ENCODE data around the gene MAP4K5.

The MAP4K5 gene

DNA sequence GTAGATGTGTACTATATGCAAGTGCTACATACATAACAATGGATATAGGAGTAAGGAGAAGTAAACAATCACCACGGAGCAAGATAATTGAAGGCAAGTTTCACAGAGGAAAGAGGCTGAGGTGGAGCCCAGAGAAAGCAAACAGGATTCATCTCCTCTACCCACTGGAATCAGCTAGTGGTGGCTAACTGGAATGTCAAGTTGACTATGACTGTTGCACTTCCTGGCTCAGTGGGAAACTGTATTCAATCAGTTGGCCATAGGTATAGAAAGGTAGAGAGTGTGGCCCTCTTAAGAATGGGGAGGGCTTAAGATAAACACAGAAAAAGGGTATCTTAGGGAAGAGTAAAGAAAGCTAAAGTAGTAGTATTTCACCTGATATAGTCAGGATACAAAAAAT is 62.4 kb downstream of the MAP4K5 start:
- TF ChIP-seq, protein P1, sequence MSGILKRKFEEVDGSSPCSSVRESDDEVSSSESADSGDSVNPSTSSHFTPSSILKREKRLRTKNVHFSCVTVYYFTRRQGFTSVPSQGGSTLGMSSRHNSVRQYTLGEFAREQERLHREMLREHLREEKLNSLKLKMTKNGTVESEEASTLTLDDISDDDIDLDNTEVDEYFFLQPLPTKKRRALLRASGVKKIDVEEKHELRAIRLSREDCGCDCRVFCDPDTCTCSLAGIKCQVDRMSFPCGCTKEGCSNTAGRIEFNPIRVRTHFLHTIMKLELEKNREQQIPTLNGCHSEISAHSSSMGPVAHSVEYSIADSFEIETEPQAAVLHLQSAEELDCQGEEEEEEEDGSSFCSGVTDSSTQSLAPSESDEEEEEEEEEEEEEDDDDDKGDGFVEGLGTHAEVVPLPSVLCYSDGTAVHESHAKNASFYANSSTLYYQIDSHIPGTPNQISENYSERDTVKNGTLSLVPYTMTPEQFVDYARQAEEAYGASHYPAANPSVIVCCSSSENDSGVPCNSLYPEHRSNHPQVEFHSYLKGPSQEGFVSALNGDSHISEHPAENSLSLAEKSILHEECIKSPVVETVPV (CRISPR knock-in tag; IDR thresholded peaks at IDR 0.05), result no peak
- no peak for TF ChIP-seq ZFP30 (CRISPR knock-in tag; IDR thresholded peaks at IDR 0.05)
- no peak for TF ChIP-seq OSR1 (CRISPR knock-in tag; IDR thresholded peaks at IDR 0.05)
- no peak for TF ChIP-seq RARB (CRISPR knock-in tag; IDR thresholded peaks at IDR 0.05)
- no peak for TF ChIP-seq ISL1 (CRISPR knock-in tag; IDR thresholded peaks at IDR 0.05)
- no peak for ATAC-seq

- TF ChIP-seq SNAI2 (CRISPR knock-in tag; IDR thresholded peaks at IDR 0.05) (no peak), POU6F1 (CRISPR knock-in tag; IDR thresholded peaks at IDR 0.05; ENCODE audit: borderline replicate concordance, low read depth) (no peak), ISL1 (CRISPR knock-in tag; IDR thresholded peaks at IDR 0.05) (no peak), CSDC2 (CRISPR knock-in tag; IDR thresholded peaks at IDR 0.05) (no peak), TCF4 (CRISPR knock-in tag; IDR thresholded peaks at IDR 0.05; ENCODE audit: borderline replicate concordance) (no peak), GLIS3 (CRISPR knock-in tag; IDR thresholded peaks at IDR 0.05) (no peak), TSHZ2 (CRISPR knock-in tag; IDR thresholded peaks at IDR 0.05) (no peak), ARNTL (CRISPR knock-in tag; IDR thresholded peaks at IDR 0.05; ENCODE audit: borderline replicate concordance, low read depth) (no peak), TOX (CRISPR knock-in tag; IDR thresholded peaks at IDR 0.05; ENCODE audit: borderline replicate concordance) (no peak), RARB (CRISPR knock-in tag; IDR thresholded peaks at IDR 0.05) (no peak), ZFP30 (CRISPR knock-in tag; IDR thresholded peaks at IDR 0.05) (no peak), CREB5 (CRISPR knock-in tag; IDR thresholded peaks at IDR 0.05; ENCODE audit: low read depth) (no peak), ZNF8 (CRISPR knock-in tag; IDR thresholded peaks at IDR 0.05) (no peak), ZNF70 (CRISPR knock-in tag; IDR thresholded peaks at IDR 0.05) (no peak)
- no peak for ATAC-seq
These were observed 70.3 kb downstream of the MAP4K5 start for GRCh38 chr14:50462111-50462510.

GRCh38 chr14:50453869-50454268 is 78.5 kb downstream of the MAP4K5 start:
- no peak for ATAC-seq
- TF ChIP-seq ISL1 (CRISPR knock-in tag; IDR thresholded peaks at IDR 0.05), result no peak
- no peak for TF ChIP-seq ARNTL (CRISPR knock-in tag; IDR thresholded peaks at IDR 0.05; ENCODE audit: borderline replicate concordance, low read depth)
- no peak for TF ChIP-seq SNAI2 (CRISPR knock-in tag; IDR thresholded peaks at IDR 0.05)
- TF ChIP-seq ZNF8 (CRISPR knock-in tag; IDR thresholded peaks at IDR 0.05), result peak; percentile 93
- TF ChIP-seq CREB5 (CRISPR knock-in tag; IDR thresholded peaks at IDR 0.05; ENCODE audit: low read depth), result no peak
- TF ChIP-seq, protein P2, sequence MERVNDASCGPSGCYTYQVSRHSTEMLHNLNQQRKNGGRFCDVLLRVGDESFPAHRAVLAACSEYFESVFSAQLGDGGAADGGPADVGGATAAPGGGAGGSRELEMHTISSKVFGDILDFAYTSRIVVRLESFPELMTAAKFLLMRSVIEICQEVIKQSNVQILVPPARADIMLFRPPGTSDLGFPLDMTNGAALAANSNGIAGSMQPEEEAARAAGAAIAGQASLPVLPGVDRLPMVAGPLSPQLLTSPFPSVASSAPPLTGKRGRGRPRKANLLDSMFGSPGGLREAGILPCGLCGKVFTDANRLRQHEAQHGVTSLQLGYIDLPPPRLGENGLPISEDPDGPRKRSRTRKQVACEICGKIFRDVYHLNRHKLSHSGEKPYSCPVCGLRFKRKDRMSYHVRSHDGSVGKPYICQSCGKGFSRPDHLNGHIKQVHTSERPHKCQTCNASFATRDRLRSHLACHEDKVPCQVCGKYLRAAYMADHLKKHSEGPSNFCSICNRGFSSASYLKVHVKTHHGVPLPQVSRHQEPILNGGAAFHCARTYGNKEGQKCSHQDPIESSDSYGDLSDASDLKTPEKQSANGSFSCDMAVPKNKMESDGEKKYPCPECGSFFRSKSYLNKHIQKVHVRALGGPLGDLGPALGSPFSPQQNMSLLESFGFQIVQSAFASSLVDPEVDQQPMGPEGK (CRISPR knock-in tag; IDR thresholded peaks at IDR 0.05; ENCODE audit: borderline replicate concordance), result no peak
- TF ChIP-seq TCF4 (CRISPR knock-in tag; IDR thresholded peaks at IDR 0.05; ENCODE audit: borderline replicate concordance), result no peak
- TF ChIP-seq TOX (CRISPR knock-in tag; IDR thresholded peaks at IDR 0.05; ENCODE audit: borderline replicate concordance), result no peak
